DOHH2 (cell line): Measurements from ENCODE around the gene SRRD.

Experiments used
- EZH2phosphoT487 ChIP-seq: fragments of 200-600 bp; sonication (generic); IDR thresholded peaks from 2 replicates; pipeline ENCODE4 v1.6.1; 2017; ENCODE audit warnings: borderline replicate concordance, mild to moderate bottlenecking, antibody characterized with exemption, low read length, moderate library complexity, mixed read lengths
- TF ChIP-seq, protein P1 (sequence below): fragments of 200-600 bp; sonication (generic); IDR thresholded peaks from one replicate; pipeline ENCODE4 v1.5.1; 2014; ENCODE audit warnings: antibody characterized with exemption, mild to moderate bottlenecking, low read depth, low read length; ENCODE audit not compliant: poor library complexity, severe bottlenecking

DNA sequence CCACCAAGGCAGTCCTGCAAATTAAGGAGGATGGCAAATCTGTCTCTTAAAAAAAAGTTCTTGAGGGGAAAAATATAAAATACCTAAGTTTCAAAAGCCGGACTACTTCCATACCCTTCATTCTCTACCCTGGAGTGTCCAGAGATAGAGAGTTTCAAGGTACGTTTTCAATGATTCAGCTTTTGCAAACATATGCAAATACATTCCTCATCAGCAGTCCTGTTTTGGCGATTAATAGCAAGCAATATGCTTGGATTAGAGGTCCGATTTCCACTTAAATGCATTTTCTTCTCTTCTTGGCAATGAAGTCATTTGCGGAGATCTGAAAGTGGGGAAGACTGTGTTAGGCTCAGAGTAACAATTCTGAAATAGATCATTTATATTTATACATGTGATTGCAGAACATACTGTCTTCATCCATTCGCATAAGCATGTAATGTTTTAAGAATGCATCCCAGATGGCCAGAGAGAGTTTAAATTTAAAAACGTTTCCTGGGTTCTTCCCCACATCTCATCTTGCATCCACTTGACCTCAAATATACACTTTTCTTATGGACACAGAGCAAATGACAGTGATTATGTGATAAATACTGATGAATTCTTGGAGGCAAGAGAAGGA, 42.4 kb downstream of the SRRD start:
- TF ChIP-seq, protein P1, sequence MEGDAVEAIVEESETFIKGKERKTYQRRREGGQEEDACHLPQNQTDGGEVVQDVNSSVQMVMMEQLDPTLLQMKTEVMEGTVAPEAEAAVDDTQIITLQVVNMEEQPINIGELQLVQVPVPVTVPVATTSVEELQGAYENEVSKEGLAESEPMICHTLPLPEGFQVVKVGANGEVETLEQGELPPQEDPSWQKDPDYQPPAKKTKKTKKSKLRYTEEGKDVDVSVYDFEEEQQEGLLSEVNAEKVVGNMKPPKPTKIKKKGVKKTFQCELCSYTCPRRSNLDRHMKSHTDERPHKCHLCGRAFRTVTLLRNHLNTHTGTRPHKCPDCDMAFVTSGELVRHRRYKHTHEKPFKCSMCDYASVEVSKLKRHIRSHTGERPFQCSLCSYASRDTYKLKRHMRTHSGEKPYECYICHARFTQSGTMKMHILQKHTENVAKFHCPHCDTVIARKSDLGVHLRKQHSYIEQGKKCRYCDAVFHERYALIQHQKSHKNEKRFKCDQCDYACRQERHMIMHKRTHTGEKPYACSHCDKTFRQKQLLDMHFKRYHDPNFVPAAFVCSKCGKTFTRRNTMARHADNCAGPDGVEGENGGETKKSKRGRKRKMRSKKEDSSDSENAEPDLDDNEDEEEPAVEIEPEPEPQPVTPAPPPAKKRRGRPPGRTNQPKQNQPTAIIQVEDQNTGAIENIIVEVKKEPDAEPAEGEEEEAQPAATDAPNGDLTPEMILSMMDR = no peak
- no peak for TF ChIP-seq EZH2phosphoT487
